GM19328 (cell line): Measurements from ENCODE around the gene ADGRL3.

ENCODE experiments used
- ATAC-seq: cut with Tn5 transposase; IDR thresholded peaks from one replicate; pipeline ENCODE4 v1.9.1; 2021; ENCODE audit warnings: mild to moderate bottlenecking, moderate library complexity; ENCODE audit not compliant: unreplicated experiment

ADGRL3 gene

DNA sequence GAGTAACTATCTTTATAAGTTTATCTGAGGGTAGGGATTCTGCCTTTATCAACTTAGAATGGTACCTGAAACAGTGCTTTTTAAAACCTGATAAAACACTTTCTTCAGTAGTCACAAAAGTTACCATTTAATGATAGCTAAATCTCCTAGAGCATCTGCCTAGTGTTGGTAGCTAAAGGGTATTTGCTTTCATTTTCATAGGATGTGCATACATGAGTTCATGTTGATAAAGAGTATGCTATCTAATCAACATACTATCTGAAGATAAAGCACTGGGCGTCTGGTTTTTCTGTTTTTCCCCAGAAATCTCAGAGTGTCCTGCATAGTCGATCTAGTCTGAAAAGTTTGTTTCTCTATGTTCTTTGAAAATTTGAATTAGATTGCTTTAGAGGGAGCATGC, 75.1 kb downstream of the ADGRL3 start:
- no peak for ATAC-seq

DNA sequence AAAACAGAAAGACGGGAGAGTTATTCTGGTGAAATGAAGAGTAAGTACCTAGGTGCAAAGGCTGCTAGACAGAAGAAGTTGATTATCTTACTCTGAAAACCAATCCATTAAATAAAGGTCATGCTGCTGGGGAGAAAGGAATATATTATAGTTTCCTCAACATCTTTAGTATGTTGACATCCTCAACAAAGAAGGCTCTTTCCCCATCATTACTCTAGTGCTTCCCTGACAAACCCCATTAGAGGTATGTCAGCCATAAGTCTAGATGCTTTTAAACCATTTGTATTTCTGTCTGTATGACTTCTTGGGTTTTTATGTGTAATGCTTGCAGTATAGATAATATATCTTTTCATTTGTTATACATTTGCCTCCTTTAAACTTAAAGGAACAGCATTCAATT, 75.9 kb downstream of the ADGRL3 start:
- ATAC-seq, result no peak

DNA sequence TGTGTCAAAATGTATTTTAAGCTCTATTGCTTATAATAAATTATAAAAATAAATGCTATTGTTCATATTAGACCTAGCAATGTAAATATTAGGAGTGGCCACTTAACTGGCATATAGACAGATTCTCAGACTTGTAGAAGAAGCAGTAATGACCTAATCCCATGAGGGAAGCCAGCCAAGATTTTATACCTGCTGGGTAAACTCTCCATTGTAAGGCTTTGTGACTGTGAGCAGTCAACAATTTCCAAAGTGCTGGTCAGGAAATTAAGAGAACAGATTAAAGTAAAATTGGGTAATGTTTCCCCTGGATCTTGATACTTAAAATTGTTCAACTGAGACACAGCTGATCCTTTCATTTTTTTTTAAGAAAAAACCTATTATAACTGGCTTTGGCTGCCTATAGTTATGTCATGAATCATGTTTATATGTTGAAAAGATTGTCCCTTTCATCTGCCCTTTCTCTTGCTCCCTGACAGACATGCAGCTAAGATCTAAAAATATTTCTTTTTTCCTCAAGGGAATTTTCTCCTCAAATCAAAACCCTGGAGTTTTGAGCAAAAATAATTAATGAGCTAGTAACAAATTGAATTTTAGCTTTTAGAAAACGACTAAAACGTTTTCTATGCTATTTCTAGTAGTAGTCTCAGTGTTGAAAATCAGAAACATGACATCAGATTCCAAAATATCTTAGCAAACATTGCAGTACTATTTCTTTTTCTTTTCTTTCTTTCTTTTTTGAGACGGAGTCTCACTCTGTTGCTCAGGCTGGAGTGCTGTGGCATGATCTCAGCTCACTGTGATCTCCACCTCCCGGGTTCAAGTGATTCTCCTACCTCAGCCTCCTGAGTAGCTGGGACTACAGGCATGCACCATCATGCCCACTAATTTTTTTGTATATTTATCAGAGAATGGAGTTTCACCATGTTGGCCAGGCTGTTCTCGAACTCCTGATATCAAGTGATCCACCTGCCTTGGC, 77.9 kb downstream of the ADGRL3 start:
- no peak for ATAC-seq

DNA sequence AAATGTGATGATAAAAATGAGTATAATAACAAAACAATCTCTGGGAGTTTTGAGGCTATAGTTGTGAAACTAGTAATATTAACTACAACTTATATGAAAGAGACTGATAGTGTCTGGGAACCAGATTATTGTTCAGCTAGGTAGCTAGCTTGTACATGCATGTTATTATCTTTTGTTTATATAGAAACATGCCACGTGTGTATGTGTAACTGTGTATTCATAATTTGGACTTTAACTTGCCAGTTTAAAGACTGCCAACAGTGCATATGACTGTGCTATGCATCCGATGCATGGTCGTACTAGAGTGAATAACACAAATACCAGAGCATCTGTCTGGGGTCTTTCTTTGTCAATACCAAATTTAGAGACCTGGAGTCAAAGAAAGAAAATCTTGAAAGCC, 92.2 kb downstream of the ADGRL3 start:
- no peak for ATAC-seq

DNA sequence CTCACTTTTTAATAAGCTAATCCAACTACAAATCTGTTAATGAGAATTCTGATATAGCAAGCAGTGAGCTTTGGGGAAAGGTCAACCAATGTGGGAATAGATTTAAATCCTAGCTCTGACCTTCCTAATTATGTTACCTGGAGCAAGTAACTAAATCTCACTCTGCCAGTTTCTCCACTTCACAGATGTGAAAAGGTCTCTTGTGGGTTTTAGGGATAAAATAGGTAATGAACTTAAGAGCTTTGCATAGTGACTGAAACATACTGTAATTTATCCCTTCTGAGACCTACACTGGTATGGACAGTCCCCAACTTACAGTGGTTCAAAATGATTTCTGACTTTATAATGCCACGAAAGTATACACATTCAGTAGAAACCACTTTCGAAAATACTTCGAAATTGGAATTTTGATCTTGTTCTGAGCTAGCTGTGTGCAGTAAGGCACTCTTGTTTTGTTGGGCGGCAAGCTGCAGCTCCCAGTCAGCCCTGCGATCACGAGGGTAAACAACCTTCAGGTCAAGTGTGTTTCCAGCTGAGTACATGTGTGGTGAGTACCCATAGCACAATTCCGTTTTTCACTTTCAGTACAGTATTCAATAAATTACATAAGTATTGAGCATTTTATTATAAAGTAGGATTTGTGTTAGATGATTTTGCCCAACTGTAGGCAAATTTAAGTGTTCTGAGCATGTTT, 93.7 kb downstream of the ADGRL3 start:
- ATAC-seq, result no peak

DNA sequence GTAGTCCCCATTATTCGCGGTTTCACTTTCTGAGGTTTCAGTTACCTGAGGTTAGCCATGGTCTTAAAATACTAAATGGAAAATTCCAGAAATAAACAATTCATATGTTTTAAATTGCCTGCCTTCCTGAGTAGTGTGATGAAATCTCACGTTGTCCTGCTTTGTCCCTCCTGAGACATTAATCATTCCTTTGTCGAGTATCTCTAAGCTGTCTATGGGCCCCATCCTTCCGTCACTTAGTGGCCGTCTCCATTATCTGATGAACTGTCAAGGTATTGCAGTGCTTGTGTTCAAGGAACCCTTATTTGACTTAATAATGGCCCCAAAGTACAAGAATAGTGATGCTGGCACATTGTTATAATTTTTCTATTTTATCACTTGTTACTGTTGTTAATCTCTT, 94.8 kb downstream of the ADGRL3 start:
- ATAC-seq, result no peak

DNA sequence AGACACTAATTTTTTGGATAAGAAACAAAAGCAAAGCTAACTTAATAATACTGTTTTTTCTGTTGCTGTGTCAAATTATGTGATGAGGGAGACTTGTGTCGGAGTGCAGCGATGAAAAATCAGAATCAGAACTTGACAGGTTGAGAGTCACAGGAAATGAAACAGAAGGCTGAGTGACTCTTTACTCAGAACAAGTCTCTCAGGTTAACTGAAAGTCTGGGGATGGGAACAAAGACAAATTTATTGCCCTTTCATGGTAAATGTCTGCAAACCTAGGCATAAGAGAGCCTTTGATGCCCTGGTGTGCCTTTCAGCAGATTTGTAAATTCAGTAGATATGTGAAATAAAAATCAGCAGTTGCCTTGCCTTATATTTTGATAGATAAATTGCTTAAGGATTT, 96.0 kb downstream of the ADGRL3 start:
- ATAC-seq, result no peak

DNA sequence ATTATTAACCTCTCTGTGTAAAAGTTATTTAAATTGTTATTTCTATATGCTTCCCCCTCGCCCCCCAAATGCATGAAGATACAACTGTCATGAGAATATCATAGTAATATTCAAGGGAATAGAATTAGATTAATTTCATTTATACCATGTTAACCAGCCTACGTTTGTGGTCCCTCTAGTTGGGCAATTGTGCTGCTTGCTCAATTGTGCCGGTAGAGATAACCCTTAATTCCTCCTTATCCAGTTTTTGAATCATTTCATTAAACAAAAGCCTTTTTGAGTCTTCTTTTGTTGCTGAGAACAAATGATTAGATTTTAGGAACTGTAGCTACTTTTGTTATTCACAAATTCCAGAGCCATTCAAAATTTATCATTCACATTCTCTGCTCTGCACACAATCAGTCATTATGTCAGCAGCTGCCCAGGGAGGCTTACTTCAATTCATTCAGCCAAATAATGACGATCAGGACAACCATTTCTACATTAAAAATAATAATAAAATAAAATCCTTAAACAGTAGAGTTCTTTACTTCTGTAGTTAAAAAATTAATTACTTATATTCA, 98.1 kb downstream of the ADGRL3 start:
- ATAC-seq, result no peak

DNA sequence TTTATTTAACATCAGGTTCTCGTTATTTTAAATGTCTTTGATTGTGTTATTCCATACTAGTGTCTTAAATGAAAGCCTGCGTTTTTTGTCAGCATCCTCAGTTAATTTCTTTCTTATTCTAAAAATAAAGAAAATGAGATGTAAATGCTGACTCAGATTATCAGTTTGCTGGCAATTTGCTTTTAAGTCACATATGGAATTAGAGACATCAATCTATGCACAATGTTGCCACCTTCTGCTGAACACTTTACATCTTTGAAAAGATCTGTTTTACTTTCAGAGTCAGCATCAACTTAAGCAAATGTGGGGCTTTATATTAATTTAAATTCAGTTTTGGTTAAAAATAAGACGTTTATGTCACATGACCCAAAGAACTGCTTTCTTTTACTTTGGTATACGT, 99.2 kb downstream of the ADGRL3 start:
- ATAC-seq, result no peak

DNA sequence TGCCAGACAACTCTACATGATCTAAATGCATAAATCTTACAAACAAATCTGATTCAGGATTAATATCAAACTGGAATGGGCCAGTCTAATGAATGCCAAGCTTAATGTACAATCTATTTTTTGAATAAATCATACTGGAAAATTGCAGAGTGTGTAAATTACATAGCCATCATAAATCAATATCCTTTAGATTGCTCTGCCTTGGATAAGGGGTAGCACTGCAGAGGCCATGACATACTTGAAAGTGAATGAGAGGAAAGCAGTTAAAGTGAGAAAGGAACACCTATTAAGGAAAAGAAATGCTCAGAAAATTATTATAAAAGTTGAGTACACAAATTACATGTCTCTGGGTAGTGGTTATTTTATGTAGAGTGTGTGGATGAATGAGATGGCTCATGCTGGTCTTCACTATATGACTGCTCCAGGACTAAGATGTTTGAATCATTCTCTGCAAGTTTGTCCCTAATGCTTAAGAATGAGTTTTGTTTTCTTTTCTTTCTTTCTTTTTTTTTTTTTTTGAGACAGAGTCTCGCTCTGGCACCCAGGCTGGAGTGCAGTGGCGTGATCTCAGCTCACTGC, 100.2 kb downstream of the ADGRL3 start:
- ATAC-seq, result no peak

DNA sequence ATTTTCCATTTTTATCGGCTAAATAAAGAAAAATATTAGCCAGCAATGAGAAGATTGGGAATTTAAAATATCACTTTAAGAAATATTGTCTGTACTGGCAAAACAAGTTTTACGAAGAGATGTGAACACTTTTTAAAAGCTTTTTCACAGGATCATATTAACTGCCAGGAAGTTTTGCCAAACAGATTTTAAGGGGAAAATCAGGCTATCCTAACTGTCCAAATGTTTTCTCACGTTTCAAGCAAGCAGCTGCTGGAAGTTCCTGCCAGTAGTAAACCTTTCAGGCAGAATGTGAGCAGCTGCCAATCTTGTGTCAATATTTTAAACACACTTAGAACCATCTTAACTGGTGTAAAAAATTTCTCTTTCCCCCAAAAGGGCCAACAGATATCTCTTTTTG, 101.1 kb downstream of the ADGRL3 start:
- ATAC-seq, result no peak

DNA sequence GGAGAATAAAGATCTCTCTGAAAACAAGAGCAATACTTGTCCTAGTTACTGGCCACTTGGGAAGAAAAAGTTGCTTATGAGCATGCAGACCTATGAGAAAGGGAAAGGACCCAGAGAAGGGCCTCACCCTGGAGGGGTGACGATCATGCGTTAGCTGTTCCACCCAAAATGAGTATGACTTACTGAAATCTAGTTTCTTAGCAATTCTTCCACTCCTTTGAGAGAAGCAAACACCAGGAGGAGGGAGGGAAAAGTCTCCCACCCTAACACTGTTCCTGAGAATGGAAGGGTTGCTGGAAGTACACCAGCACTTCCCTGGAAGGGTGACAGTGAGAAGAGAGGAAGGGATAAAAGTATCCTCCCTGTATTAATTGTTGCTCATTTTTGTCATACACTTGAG, 107.9 kb downstream of the ADGRL3 start:
- no peak for ATAC-seq

DNA sequence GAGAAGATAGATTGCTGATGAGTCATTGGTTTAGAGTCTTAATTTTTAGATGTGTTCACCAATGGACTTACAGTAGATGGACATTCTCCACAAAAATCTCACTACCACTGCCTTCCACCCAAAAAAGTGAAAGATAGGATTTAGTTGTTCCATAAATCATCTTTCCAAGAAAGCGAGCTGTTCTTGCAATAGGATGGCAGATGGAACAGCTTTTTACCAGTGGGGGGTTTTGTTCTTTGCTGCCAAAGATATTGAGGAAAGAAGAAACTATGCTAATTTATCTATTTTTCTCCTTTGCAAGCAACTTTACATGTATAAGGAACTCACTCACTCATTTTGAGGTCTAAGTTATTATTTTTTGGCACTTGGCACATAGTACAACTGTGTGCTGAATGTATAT, 109.5 kb downstream of the ADGRL3 start:
- ATAC-seq, result no peak

DNA sequence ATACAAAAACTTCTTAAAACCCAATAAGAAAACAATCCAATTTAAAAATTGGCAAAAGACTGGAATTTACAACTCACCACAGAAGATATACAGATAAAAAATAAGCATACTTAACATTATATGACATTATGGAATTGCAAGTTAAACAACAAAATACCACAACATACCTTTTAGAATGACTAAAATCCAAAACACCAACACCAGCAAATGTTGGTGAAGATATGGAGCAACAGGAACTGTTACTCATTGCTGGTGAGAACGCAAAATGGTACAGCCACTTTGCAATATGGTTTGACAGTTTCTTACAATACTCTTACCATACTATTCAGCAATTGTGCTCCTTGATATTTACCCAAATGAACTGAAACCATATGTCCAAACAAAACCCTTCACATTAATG, 112.4 kb downstream of the ADGRL3 start:
- ATAC-seq, result no peak

DNA sequence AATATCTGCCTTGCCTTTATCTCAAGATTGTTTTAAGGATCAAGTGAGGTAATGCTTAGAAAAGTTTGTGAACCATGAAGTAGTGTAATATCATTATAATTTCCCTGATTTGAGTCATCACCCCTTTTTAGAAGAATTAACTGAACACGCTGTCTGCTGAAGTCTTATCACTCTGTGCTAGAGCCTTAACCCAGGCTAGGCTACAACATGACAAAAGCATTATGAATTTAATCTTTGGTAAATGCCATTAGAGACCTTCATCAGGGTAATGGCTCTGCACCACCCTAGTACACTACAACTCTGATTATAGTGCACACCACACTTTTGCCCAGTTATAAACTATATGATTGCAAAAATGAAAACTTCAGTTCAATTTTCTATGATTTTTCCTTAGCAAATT, 118.3 kb downstream of the ADGRL3 start:
- ATAC-seq, result no peak

DNA sequence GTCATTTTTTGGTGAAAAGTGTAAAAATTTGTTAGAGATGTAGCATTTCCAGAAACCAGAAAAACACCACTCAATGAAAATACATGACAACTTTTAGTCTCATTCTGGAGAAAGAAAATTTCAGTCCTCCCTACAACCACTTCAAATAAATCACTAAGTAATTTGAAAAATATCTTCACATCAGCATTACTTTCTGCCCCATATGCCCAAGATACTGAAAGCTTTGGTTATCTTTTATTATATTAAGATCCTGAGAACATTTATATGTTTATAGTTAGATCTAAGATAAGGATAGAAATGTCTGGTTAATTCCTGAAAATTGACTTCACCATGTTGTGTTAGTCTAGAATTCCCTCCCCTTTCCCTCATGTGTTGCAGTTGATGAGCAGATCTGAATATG, 119.0 kb downstream of the ADGRL3 start:
- no peak for ATAC-seq

DNA sequence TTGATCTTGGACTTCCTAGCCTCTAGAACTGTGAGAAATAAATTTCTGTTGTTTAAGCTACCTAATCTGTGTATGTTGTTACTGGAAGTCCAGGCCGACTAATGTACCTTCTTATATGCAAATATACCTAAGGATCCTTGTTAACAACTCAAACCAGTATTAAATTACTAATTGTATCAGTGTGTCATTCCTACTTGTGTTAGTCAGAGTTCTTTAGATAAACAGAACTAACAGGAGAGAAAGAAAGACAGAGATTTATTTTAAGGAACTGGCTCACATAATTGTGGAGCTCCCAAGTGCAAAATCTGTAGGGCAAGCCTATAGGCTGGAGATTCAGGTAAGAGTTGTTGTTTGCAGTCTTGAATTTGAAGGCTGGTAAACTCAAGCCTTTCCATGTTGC, 120.0 kb downstream of the ADGRL3 start:
- no peak for ATAC-seq

DNA sequence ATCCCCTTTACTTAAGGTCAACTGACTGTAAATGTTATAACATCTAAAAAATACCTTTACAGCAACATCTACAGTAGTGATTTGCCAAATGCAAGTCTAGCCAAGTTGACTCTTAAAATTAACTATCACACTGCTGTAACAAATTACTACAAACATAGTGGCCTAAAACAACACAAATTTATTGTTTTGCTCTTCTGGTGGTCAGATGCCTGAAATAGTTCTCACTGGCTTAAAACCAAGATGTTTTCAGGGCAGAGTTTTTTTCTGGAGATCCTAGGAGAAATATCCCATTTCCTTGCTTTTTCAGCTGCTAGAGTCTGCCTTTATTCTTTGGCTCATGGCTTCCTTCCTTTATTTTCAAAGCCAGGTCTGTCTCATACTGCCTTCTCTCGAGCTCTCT, 120.5 kb downstream of the ADGRL3 start:
- ATAC-seq, result no peak

DNA sequence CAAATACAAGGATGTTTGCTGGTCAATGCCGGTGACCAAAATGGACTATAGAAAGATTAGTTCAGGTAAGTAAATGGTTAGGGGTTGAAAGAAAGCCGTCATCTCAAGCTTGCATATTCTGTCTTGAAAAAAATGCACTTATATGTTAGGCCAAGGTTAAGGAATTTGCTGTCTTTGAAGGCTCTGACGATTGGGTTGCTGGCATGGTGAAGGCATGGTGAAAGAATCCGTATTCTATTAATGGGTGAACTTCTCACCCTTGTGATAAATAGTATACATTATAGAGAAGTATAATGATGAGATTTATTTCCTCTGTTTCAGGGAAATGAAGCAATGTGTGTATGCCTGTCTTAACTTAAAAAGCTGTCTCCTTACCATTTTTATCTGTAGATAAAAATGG, 132.6 kb downstream of the ADGRL3 start:
- no peak for ATAC-seq

DNA sequence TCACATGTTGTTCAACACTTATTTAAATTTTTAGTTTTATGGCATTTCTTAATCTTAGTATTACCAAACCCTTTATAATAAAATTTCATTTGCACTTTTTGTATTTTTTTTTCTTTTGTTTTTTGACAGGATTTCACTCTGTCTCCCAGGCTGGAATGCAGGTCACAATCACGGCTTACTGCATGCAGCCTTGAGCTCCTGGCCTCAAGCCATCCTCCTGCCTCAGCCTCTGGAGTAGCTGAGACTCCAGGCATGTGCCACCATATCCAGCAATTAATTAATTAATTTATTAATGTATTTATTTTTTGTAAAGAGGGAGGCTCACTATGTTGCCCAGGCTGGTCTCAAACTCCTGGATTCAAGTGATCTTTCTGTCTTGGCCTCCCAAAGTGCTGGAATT, 133.4 kb downstream of the ADGRL3 start:
- ATAC-seq, result no peak

DNA sequence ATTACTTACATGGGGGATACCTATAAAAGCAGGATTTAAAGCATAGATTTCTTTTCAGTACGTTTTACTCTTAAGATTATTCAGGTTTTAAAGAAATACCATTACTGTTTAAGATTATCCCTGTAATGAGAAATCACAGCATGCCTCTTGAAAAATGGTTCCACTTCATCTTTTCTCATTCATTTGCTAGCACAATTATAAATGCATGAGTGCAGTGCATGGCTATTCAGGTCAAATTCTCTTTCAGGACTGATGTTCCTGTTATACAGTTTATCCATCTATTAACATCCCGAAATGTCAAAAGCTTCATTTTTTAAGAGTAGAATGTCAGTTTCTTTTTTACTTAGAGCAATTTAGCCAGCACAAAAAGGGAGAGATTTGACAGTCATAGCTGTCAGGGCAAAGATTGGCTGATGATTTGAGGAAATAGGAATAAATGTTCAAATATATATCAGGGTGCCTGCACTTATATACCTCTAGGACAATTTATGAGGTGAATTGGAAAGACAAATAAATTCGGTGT, 135.2 kb downstream of the ADGRL3 start:
- ATAC-seq, result no peak
